ENCODE data around the gene KCTD10.
A peak's percentile ranks its signal among the peaks of the same experiment; 100 is the strongest.

Gene KCTD10

GRCh38 chr12:109448707-109449390 lies 28.3 kb downstream of the KCTD10 start:
- H3K4me3 ChIP-seq (ENCODE audit: low read depth, low read length) = no peak overlapping the region
- no peak for TF ChIP-seq CTCF (IDR thresholded peaks at IDR 0.05; ENCODE audit: insufficient read depth, low read length, missing control alignments)
- POLR2A ChIA-PET = interaction anchor here (1.3 kb wide), 1 partner anchor 28 kb away, joined by 3 read pairs; the partner anchor contains the start of genes KCTD10 and UBE3B
- no peak for DNase-seq (ENCODE audit: low read depth, low spot score)
- CTCF ChIA-PET = interaction anchor here (0.9 to 1.8 kb wide), 6 partner anchors 13 to 149 kb away, joined by 3 to 5 read pairs (median 5); no protein-coding TSS in a partner anchor

- H3K4me3 ChIP-seq (ENCODE audit: low read depth, low read length) = no peak overlapping the region
- DNase-seq (ENCODE audit: low read depth, low spot score) = no peak
- TF ChIP-seq CTCF (IDR thresholded peaks at IDR 0.05; ENCODE audit: insufficient read depth, low read length, missing control alignments) = no peak
- ChIA-PET POLR2A (interaction anchor here (0.7 to 1.1 kb wide), 3 partner anchors 14 to 38 kb away, joined by 3 to 7 read pairs (median 3); no protein-coding TSS in a partner anchor), CTCF (interaction anchor here (0.9 to 1.3 kb wide), 2 partner anchors 15 to 20 kb away, joined by 5 read pairs; no protein-coding TSS in a partner anchor)
Measured at GRCh38 chr12:109448272-109448671, 28.8 kb downstream of the KCTD10 start.

GRCh38 chr12:109447482-109447881 lies 29.6 kb downstream of the KCTD10 start:
- no peak overlapping the region for H3K4me3 ChIP-seq (ENCODE audit: low read depth, low read length)
- DNase-seq (ENCODE audit: low read depth, low spot score) = no peak
- no peak for TF ChIP-seq CTCF (IDR thresholded peaks at IDR 0.05; ENCODE audit: insufficient read depth, low read length, missing control alignments)
- ChIA-PET CTCF (no interaction called here), POLR2A (interaction anchor here (0.7 to 1.1 kb wide), 3 partner anchors 15 to 37 kb away, joined by 3 to 7 read pairs (median 3); no protein-coding TSS in a partner anchor)

GRCh38 chr12:109446869-109447268 lies 30.2 kb downstream of the KCTD10 start:
- no peak for DNase-seq (ENCODE audit: low read depth, low spot score)
- ChIA-PET CTCF (interaction anchor here (1.3 to 1.9 kb wide), 2 partner anchors 11 to 14 kb away, joined by 4 read pairs; no protein-coding TSS in a partner anchor), POLR2A (interaction anchor here (1.1 kb wide), 1 partner anchor 15 kb away, joined by 7 read pairs; no protein-coding TSS in a partner anchor)
- TF ChIP-seq CTCF (IDR thresholded peaks at IDR 0.05; ENCODE audit: insufficient read depth, low read length, missing control alignments) = no peak
- H3K4me3 ChIP-seq (ENCODE audit: low read depth, low read length) = no peak overlapping the region

- POLR2A ChIA-PET = interaction anchor here (0.7 to 2.6 kb wide), 4 partner anchors 10 to 32 kb away, joined by 3 to 14 read pairs (median 4); partner anchors contain the start of genes KCTD10 and UBE3B
Measured at GRCh38 chr12:109445191-109445609, 31.9 kb downstream of the KCTD10 start.

More at GRCh38 chr12:109445191-109445609, 31.9 kb downstream of the KCTD10 start:
- DNase-seq (ENCODE audit: low read depth, low spot score) = peak; percentile 74
- no peak for TF ChIP-seq CTCF (IDR thresholded peaks at IDR 0.05; ENCODE audit: insufficient read depth, low read length, missing control alignments)
- H3K4me3 ChIP-seq (ENCODE audit: low read depth, low read length) = no peak overlapping the region
- CTCF ChIA-PET = interaction anchor here (1.2 to 9.6 kb wide), 5 partner anchors 12 to 34 kb away, joined by 3 to 61 read pairs (median 5); no protein-coding TSS in a partner anchor

Data from AG04449 (cell line).